HEK293 (cell line): ENCODE measurements around the gene LIN52.

Experiments
- CTCF ChIA-PET: fragments of 350-600 bp; formaldehyde crosslinking; extraction: SDS; loops from one replicate; lab custom pipeline; 2021; ENCODE audit warnings: antibody characterized with exemption; lab: Yijun Ruan, JAX
- POLR2A ChIA-PET: fragments of 300-600 bp; formaldehyde crosslinking; extraction: SDS; loops from one replicate; lab custom pipeline; 2020; ENCODE audit warnings: antibody characterized with exemption, inconsistent platforms; lab: Yijun Ruan, JAX
- H3K27ac ChIP-seq: fragments of 200-500 bp; sonication (Bioruptor generic); 2 replicates; pipeline ENCODE4 v1.5.1; 2014; ENCODE audit warnings: low read depth, low read length, control low read depth, inconsistent platforms; ENCODE audit errors: extremely low read depth
- H3K36me3 ChIP-seq, 2 experiments: fragments of 200-500 bp in 1 of 2; sonication (Bioruptor generic) in 1 of 2; 1 replicate in 1 of 2; 2 replicates in 1 of 2; pipeline ENCODE4 v1.5.1; 2014 to 2017; ENCODE audit warnings: inconsistent platforms in 2 of 2, low read length in 2 of 2; ENCODE audit not compliant: control insufficient read depth in 2 of 2, insufficient read depth in 1 of 2
- H3K4me1 ChIP-seq: fragments of 200-500 bp; sonication (Bioruptor generic); 2 replicates; pipeline ENCODE4 v1.5.1; 2014; ENCODE audit warnings: mild to moderate bottlenecking, low read length, inconsistent platforms; ENCODE audit not compliant: control insufficient read depth, insufficient read depth
- H3K4me3 ChIP-seq: 2 replicates; pipeline ENCODE4 v1.5.1; 2011; ENCODE audit warnings: low read depth, mild to moderate bottlenecking, control low read depth, low read length, moderate library complexity
- H3K9me3 ChIP-seq: fragments of 200-500 bp; sonication (Bioruptor generic); 2 replicates; pipeline ENCODE4 v1.5.1; 2014; ENCODE audit warnings: low read depth, low read length, inconsistent platforms; ENCODE audit not compliant: control insufficient read depth, insufficient read depth
- CTCF ChIP-seq: fragments of 450-650 bp; formaldehyde crosslinking; IDR thresholded peaks from 2 replicates; pipeline ENCODE4 v1.5.1; 2016; ENCODE audit warnings: missing biosample characterization, missing genetic modification characterization
- HOXA7 ChIP-seq: sonication (generic); formaldehyde crosslinking; IDR thresholded peaks from 2 replicates; pipeline ENCODE4 v1.8.1; 2022; ENCODE audit warnings: missing genetic modification reagents, borderline replicate concordance
- HOXC10 ChIP-seq: sonication (generic); formaldehyde crosslinking; IDR thresholded peaks from 2 replicates; pipeline ENCODE4 v1.8.1; 2023; ENCODE audit warnings: mild to moderate bottlenecking, missing genetic modification reagents
- KLF16 ChIP-seq: fragments of 450-650 bp; formaldehyde crosslinking; IDR thresholded peaks from 2 replicates; pipeline ENCODE4 v1.5.1; 2017; ENCODE audit warnings: missing biosample characterization, missing genetic modification characterization
- KLF8 ChIP-seq: fragments of 450-650 bp; formaldehyde crosslinking; IDR thresholded peaks from 2 replicates; pipeline ENCODE4 v1.5.1; 2016; ENCODE audit warnings: missing biosample characterization, missing genetic modification characterization
- MZF1 ChIP-seq: fragments of 450-650 bp; formaldehyde crosslinking; IDR thresholded peaks from 2 replicates; pipeline ENCODE4 v1.5.1; 2017; ENCODE audit warnings: missing biosample characterization, missing genetic modification characterization, borderline replicate concordance
- OSR2 ChIP-seq: fragments of 450-650 bp; formaldehyde crosslinking; IDR thresholded peaks from 2 replicates; pipeline ENCODE4 v1.5.1; 2016; ENCODE audit warnings: missing biosample characterization, missing genetic modification characterization
- SALL2 ChIP-seq: fragments of 450-650 bp; formaldehyde crosslinking; IDR thresholded peaks from 2 replicates; pipeline ENCODE4 v1.5.0; 2017; ENCODE audit warnings: missing biosample characterization, mild to moderate bottlenecking, missing genetic modification characterization, borderline replicate concordance
- SP2 ChIP-seq: fragments of 450-650 bp; formaldehyde crosslinking; IDR thresholded peaks from 2 replicates; pipeline ENCODE4 v1.5.1; 2016; ENCODE audit warnings: missing biosample characterization, missing genetic modification characterization
- SP3 ChIP-seq: fragments of 450-650 bp; formaldehyde crosslinking; IDR thresholded peaks from 2 replicates; pipeline ENCODE4 v1.5.1; 2016; ENCODE audit warnings: missing biosample characterization, missing genetic modification characterization
- TRIM28 ChIP-seq: IDR thresholded peaks from 2 replicates; pipeline ENCODE4 v1.6.1; 2011; ENCODE audit warnings: low read length, control low read depth, borderline replicate concordance
- YY1 ChIP-seq: fragments of 450-650 bp; formaldehyde crosslinking; IDR thresholded peaks from 2 replicates; pipeline ENCODE4 v1.5.1; 2018; ENCODE audit warnings: missing biosample characterization, missing genetic modification characterization
- YY2 ChIP-seq: fragments of 450-650 bp; formaldehyde crosslinking; IDR thresholded peaks from 2 replicates; pipeline ENCODE4 v1.5.1; 2016; ENCODE audit warnings: missing biosample characterization, missing genetic modification characterization
- ZBTB1 ChIP-seq: fragments of 450-650 bp; formaldehyde crosslinking; IDR thresholded peaks from 2 replicates; pipeline ENCODE4 v1.5.1; 2016; ENCODE audit warnings: missing biosample characterization, missing genetic modification characterization
- ZBTB48 ChIP-seq: fragments of 450-650 bp; formaldehyde crosslinking; IDR thresholded peaks from 2 replicates; pipeline ENCODE4 v1.5.1; 2016; ENCODE audit warnings: missing biosample characterization, missing genetic modification characterization
- ZFP69B ChIP-seq: fragments of 450-650 bp; formaldehyde crosslinking; IDR thresholded peaks from 2 replicates; pipeline ENCODE4 v1.5.1; 2016; ENCODE audit warnings: missing biosample characterization, missing genetic modification characterization
- ZNF24 ChIP-seq: fragments of 450-650 bp; formaldehyde crosslinking; IDR thresholded peaks from 2 replicates; pipeline ENCODE4 v1.5.1; 2016; ENCODE audit warnings: missing biosample characterization, missing genetic modification characterization
- ZNF473 ChIP-seq: fragments of 450-650 bp; formaldehyde crosslinking; IDR thresholded peaks from 2 replicates; pipeline ENCODE4 v1.5.1; 2017; ENCODE audit warnings: missing biosample characterization, missing genetic modification characterization
- ZNF501 ChIP-seq: fragments of 450-650 bp; formaldehyde crosslinking; IDR thresholded peaks from 2 replicates; pipeline ENCODE4 v1.5.1; 2016; ENCODE audit warnings: missing biosample characterization, missing genetic modification characterization
- ZNF529 ChIP-seq: fragments of 450-650 bp; formaldehyde crosslinking; IDR thresholded peaks from 2 replicates; pipeline ENCODE4 v1.5.1; 2017; ENCODE audit warnings: missing genetic modification characterization, missing biosample characterization; ENCODE audit not compliant: insufficient replicate concordance
- ZNF558 ChIP-seq: fragments of 450-650 bp; formaldehyde crosslinking; IDR thresholded peaks from 2 replicates; pipeline ENCODE4 v1.5.1; 2016; ENCODE audit warnings: missing biosample characterization, missing genetic modification characterization
- ZNF76 ChIP-seq: fragments of 450-650 bp; formaldehyde crosslinking; IDR thresholded peaks from 2 replicates; pipeline ENCODE4; 2016; ENCODE audit warnings: low read depth, missing biosample characterization, missing genetic modification characterization, borderline replicate concordance
- ZSCAN30 ChIP-seq: fragments of 450-650 bp; IDR thresholded peaks from 2 replicates; pipeline ENCODE4 v1.5.1; 2018; ENCODE audit warnings: missing biosample characterization, mild to moderate bottlenecking, missing genetic modification characterization, moderate library complexity
- ZXDB ChIP-seq: fragments of 450-650 bp; formaldehyde crosslinking; IDR thresholded peaks from 2 replicates; pipeline ENCODE4 v1.5.1; 2016; ENCODE audit warnings: missing biosample characterization, missing genetic modification characterization
- TF ChIP-seq, protein P1 (sequence below): fragments of 450-650 bp; formaldehyde crosslinking; IDR thresholded peaks from 2 replicates; pipeline ENCODE4 v1.5.1; 2016; ENCODE audit warnings: missing biosample characterization, missing genetic modification characterization, low read depth
- TF ChIP-seq, protein P2 (sequence below): fragments of 450-650 bp; formaldehyde crosslinking; IDR thresholded peaks from 2 replicates; pipeline ENCODE4 v1.5.1; 2016; ENCODE audit warnings: missing biosample characterization, missing genetic modification characterization, low read depth
- TF ChIP-seq, protein P3 (sequence below): fragments of 450-650 bp; formaldehyde crosslinking; IDR thresholded peaks from 2 replicates; pipeline ENCODE4 v1.5.1; 2016; ENCODE audit warnings: missing biosample characterization, missing genetic modification characterization
- TF ChIP-seq, protein P4 (sequence below): fragments of 450-650 bp; formaldehyde crosslinking; IDR thresholded peaks from 2 replicates; pipeline ENCODE4 v1.5.1; 2016; ENCODE audit warnings: missing biosample characterization, missing genetic modification characterization

The LIN52 gene

DNA sequence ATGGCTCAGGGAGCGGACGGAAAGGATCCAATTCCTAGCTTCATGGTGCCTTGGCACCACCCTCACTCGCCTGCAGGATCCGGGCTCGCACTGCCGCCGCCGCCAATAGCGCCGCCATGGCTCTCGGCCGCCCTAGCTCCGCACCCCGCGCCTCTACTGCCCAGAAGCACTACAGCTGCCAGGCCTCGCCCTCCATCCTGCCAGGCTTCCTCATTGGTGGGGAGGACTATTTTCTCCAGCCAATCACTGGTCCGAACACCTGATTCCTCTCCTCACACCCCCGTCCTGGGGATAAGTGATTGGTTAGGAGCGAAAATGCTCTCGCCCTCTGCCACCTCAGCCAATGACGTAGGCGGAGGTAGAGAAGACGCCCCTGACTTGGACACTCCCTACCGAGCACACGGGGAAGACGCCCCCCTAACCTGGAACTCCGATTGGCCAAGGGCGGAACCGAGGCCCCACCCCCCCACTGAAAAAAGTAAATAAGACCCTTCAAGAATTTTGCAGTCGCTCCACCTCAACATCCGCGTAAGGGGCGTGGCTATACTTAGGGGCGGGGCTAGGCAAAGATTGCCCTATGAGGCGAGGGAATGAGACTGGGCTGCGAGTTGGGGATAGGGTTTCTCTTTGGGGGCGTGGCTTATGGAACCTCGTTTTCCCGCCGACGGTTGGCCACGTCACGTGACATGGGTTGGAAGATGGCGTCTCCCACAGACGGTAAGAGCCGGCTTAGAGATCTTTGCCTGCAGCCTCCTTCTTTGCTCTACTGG is at the start of gene LIN52, which contains the start of gene ALDH6A1:
Gene LIN52 (plus strand): TSS at position 680 of the 770 bp plus-strand sequence. CDS start 19 bp downstream, at position 699.
Gene ALDH6A1 (minus strand): TSS at position 177 of the 770 bp plus-strand sequence. CDS start 59 bp downstream, at position 118.
- peak within 1 kb of the TSS; percentile 58 for H3K27ac ChIP-seq
- H3K4me3 ChIP-seq: peak within 1 kb of the TSS; percentile 91
- ChIA-PET CTCF (interaction anchor here (0.6 to 1.0 kb wide), 4 partner anchors 12 to 1225 kb away, joined by 3 to 4 read pairs (median 4); no protein-coding TSS in a partner anchor), POLR2A (interaction anchor here (0.6 to 1.9 kb wide), 4 partner anchors 10 to 1377 kb away, joined by 3 to 6 read pairs (median 4); no protein-coding TSS in a partner anchor)
- H3K36me3 ChIP-seq: no peaks in the 10 kb centered on the region; a peak in 1 of 3 replicates
- H3K9me3 ChIP-seq: no peaks in the 10 kb centered on the region
- H3K4me1 ChIP-seq: peaks cover 6% of the 10 kb centered on the region; the same call in 1 of the 2 replicates
- TF ChIP-seq ZSCAN30 (tag by site-specific recombination): peak; percentile 50; the same call in 1 of the 2 replicates
- TF ChIP-seq, protein P1, sequence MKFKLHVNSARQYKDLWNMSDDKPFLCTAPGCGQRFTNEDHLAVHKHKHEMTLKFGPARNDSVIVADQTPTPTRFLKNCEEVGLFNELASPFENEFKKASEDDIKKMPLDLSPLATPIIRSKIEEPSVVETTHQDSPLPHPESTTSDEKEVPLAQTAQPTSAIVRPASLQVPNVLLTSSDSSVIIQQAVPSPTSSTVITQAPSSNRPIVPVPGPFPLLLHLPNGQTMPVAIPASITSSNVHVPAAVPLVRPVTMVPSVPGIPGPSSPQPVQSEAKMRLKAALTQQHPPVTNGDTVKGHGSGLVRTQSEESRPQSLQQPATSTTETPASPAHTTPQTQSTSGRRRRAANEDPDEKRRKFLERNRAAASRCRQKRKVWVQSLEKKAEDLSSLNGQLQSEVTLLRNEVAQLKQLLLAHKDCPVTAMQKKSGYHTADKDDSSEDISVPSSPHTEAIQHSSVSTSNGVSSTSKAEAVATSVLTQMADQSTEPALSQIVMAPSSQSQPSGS (tag by site-specific recombination): 0 out of 2 replicates have a peak, but pooled peaks have one; percentile 42
- no peak for TF ChIP-seq ZNF529 (tag by site-specific recombination)
- TF ChIP-seq KLF16 (tag by site-specific recombination): 0 out of 2 replicates have a peak, but pooled peaks have one; percentile 58
- peak; percentile 64 for TF ChIP-seq ZXDB
- TF ChIP-seq MZF1: no peak
- TF ChIP-seq ZBTB1 (tag by site-specific recombination): no peak
- TF ChIP-seq, protein P2, sequence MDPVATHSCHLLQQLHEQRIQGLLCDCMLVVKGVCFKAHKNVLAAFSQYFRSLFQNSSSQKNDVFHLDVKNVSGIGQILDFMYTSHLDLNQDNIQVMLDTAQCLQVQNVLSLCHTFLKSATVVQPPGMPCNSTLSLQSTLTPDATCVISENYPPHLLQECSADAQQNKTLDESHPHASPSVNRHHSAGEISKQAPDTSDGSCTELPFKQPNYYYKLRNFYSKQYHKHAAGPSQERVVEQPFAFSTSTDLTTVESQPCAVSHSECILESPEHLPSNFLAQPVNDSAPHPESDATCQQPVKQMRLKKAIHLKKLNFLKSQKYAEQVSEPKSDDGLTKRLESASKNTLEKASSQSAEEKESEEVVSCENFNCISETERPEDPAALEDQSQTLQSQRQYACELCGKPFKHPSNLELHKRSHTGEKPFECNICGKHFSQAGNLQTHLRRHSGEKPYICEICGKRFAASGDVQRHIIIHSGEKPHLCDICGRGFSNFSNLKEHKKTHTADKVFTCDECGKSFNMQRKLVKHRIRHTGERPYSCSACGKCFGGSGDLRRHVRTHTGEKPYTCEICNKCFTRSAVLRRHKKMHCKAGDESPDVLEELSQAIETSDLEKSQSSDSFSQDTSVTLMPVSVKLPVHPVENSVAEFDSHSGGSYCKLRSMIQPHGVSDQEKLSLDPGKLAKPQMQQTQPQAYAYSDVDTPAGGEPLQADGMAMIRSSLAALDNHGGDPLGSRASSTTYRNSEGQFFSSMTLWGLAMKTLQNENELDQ (tag by site-specific recombination): no peak
- TF ChIP-seq, protein P3, sequence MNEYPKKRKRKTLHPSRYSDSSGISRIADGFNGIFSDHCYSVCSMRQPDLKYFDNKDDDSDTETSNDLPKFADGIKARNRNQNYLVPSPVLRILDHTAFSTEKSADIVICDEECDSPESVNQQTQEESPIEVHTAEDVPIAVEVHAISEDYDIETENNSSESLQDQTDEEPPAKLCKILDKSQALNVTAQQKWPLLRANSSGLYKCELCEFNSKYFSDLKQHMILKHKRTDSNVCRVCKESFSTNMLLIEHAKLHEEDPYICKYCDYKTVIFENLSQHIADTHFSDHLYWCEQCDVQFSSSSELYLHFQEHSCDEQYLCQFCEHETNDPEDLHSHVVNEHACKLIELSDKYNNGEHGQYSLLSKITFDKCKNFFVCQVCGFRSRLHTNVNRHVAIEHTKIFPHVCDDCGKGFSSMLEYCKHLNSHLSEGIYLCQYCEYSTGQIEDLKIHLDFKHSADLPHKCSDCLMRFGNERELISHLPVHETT (tag by site-specific recombination): 0 out of 2 replicates have a peak, but pooled peaks have one; percentile 48
- TF ChIP-seq HOXA7 (CRISPR knock-in tag): no peak
- TF ChIP-seq, protein P4, sequence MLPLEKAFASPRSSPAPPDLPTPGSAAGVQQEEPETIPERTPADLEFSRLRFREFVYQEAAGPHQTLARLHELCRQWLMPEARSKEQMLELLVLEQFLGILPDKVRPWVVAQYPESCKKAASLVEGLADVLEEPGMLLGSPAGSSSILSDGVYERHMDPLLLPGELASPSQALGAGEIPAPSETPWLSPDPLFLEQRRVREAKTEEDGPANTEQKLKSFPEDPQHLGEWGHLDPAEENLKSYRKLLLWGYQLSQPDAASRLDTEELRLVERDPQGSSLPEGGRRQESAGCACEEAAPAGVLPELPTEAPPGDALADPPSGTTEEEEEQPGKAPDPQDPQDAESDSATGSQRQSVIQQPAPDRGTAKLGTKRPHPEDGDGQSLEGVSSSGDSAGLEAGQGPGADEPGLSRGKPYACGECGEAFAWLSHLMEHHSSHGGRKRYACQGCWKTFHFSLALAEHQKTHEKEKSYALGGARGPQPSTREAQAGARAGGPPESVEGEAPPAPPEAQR: no peak
- 0 out of 2 replicates have a peak, but pooled peaks have one; percentile 36 for TF ChIP-seq ZNF501 (tag by site-specific recombination)
- TF ChIP-seq SALL2: no peak
- TF ChIP-seq ZFP69B (tag by site-specific recombination): 0 out of 2 replicates have a peak, but pooled peaks have one; percentile 15
- no peak for TF ChIP-seq ZNF558 (tag by site-specific recombination)
- TF ChIP-seq YY1 (tag by site-specific recombination): peak; percentile 82
- TF ChIP-seq OSR2 (tag by site-specific recombination): no peak
- no peak for TF ChIP-seq ZNF473
- TF ChIP-seq ZNF76 (tag by site-specific recombination): peak; percentile 59; the same call in 1 of the 2 replicates
- peak; percentile 79 for TF ChIP-seq KLF8 (tag by site-specific recombination)
- peak; percentile 91 for TF ChIP-seq YY2 (tag by site-specific recombination)
- peak; percentile 92 for TF ChIP-seq ZNF24 (tag by site-specific recombination)
- TF ChIP-seq SP3 (tag by site-specific recombination): peak; percentile 91
- TF ChIP-seq ZBTB48: peak; percentile 59; the same call in 1 of the 2 replicates
- no peak for TF ChIP-seq TRIM28
- TF ChIP-seq CTCF (tag by site-specific recombination): peak; percentile 79
- TF ChIP-seq SP2 (tag by site-specific recombination): peak; percentile 96
- no peak for TF ChIP-seq HOXC10
